IMR-90 (cell line): Measurements from ENCODE around the gene DIP2C. TPM values are rescaled to one million over a fixed set of nuclear protein-coding genes. Genes with fewer than 3 reads are reported as not detected.

ENCODE experiments used
- ATAC-seq: fragments of 200-7000 bp; cut with Tn5 transposase; 2 replicates; pipeline ENCODE4 v1.9.1; 2020; ENCODE audit warnings: low read depth, mild to moderate bottlenecking, moderate library complexity
- BruUV-seq: library from RNA; stranded (reverse); fragments of 400-500 nt; replicated peaks from 2 replicates; lab custom pipeline; 2021; lab: Mats Ljungman, UMichigan
- CTCF ChIA-PET: fragments of 300-600 bp; formaldehyde crosslinking; extraction: SDS; loops from one replicate; lab custom pipeline; 2021; ENCODE audit warnings: antibody characterized with exemption; lab: Yijun Ruan, JAX
- POLR2A ChIA-PET: fragments of 300-600 bp; sonication (Branson Sonifier 250); formaldehyde crosslinking; loops from one replicate; lab custom pipeline; 2022; ENCODE audit warnings: antibody characterized with exemption; ENCODE audit not compliant: unreplicated experiment; lab: Charles Lee
- DNase-seq: peaks from one replicate; pipeline ENCODE4 v3.0.0; 2013
- H2AFZ ChIP-seq: replicated peaks from 2 replicates; pipeline ENCODE3; 2013; ENCODE audit warnings: low read length, mild to moderate bottlenecking; ENCODE audit not compliant: poor library complexity
- H2AK5ac ChIP-seq: 2 replicates; pipeline ENCODE4 v1.6.1; 2013; ENCODE audit warnings: low read depth, low read length, inconsistent platforms
- H2AK9ac ChIP-seq: replicated peaks from 2 replicates; pipeline ENCODE3; 2013; ENCODE audit warnings: mild to moderate bottlenecking, low read depth, low read length, moderate library complexity; ENCODE audit not compliant: poor library complexity
- H2BK120ac ChIP-seq: 2 replicates; pipeline ENCODE4 v1.6.1; 2013; ENCODE audit warnings: low read depth, low read length, inconsistent platforms
- H2BK15ac ChIP-seq: 3 replicates; pipeline ENCODE4 v1.6.1; 2013; ENCODE audit warnings: low read depth, low read length, inconsistent platforms
- H2BK20ac ChIP-seq: 2 replicates; pipeline ENCODE4 v1.6.1; 2013; ENCODE audit warnings: low read depth, mild to moderate bottlenecking, inconsistent platforms, low read length, moderate library complexity
- H2BK5ac ChIP-seq: 2 replicates; pipeline ENCODE4 v1.6.1; 2013; ENCODE audit warnings: mild to moderate bottlenecking, low read depth, low read length, inconsistent platforms; ENCODE audit not compliant: poor library complexity, severe bottlenecking
- H3K14ac ChIP-seq: replicated peaks from 2 replicates; pipeline ENCODE4 v1.6.1; 2013; ENCODE audit warnings: low read depth, low read length, inconsistent platforms
- H3K18ac ChIP-seq: 2 replicates; pipeline ENCODE4 v1.6.1; 2013; ENCODE audit warnings: low read depth, low read length, control low read depth
- H3K23ac ChIP-seq: 2 replicates; pipeline ENCODE4 v1.6.1; 2013; ENCODE audit warnings: low read depth, low read length, inconsistent platforms
- H3K27ac ChIP-seq: 2 replicates; pipeline ENCODE4 v1.5.1; 2013; ENCODE audit warnings: mild to moderate bottlenecking, control low read depth, low read length; ENCODE audit not compliant: insufficient read depth
- H3K27me3 ChIP-seq: 2 replicates; pipeline ENCODE4 v1.6.1; 2013; ENCODE audit warnings: low read length; ENCODE audit not compliant: control insufficient read depth, insufficient read depth
- H3K36me3 ChIP-seq: 2 replicates; pipeline ENCODE4 v1.6.1; 2013; ENCODE audit warnings: low read length, mixed read lengths; ENCODE audit not compliant: control insufficient read depth, insufficient read depth
- H3K4ac ChIP-seq: 2 replicates; pipeline ENCODE4 v1.6.1; 2013; ENCODE audit warnings: low read depth, low read length, inconsistent platforms
- H3K4me1 ChIP-seq: 2 replicates; pipeline ENCODE4 v1.6.1; 2013; ENCODE audit warnings: low read length, mixed read lengths; ENCODE audit not compliant: control insufficient read depth, insufficient read depth
- H3K4me2 ChIP-seq: 2 replicates; pipeline ENCODE4 v1.6.1; 2013; ENCODE audit warnings: low read depth, mild to moderate bottlenecking, control low read depth, low read length, moderate library complexity
- H3K4me3 ChIP-seq: 2 replicates; pipeline ENCODE4 v1.5.1; 2013; ENCODE audit warnings: low read depth, mild to moderate bottlenecking, control low read depth, low read length, moderate library complexity; ENCODE audit not compliant: insufficient read depth
- H3K56ac ChIP-seq: 2 replicates; pipeline ENCODE4 v1.6.1; 2013; ENCODE audit warnings: low read length, inconsistent platforms; ENCODE audit not compliant: insufficient read depth; ENCODE audit errors: extremely low read depth
- H3K79me1 ChIP-seq, 2 experiments: 2 replicates each; pipeline ENCODE4 v1.6.1; 2013; ENCODE audit warnings: low read length in 2 of 2, inconsistent platforms in 1 of 2, low read depth in 1 of 2
- H3K9ac ChIP-seq: 2 replicates; pipeline ENCODE4 v1.6.1; 2013; ENCODE audit warnings: low read depth, low read length, control low read depth
- H3K9me1 ChIP-seq: 2 replicates; pipeline ENCODE4 v1.6.1; 2013; ENCODE audit warnings: low read length, inconsistent platforms; ENCODE audit not compliant: insufficient read depth
- H3K9me3 ChIP-seq: 2 replicates; pipeline ENCODE4 v1.6.1; 2013; ENCODE audit warnings: low read length; ENCODE audit not compliant: control insufficient read depth, insufficient read depth
- H4K20me1 ChIP-seq: 2 replicates; pipeline ENCODE4 v1.6.1; 2013; ENCODE audit warnings: low read length, inconsistent platforms; ENCODE audit not compliant: insufficient read depth
- H4K5ac ChIP-seq: 2 replicates; pipeline ENCODE4 v1.6.1; 2013; ENCODE audit warnings: mild to moderate bottlenecking, low read depth, low read length, control low read depth
- H4K8ac ChIP-seq, 2 experiments: 2 replicates each; pipeline ENCODE4 v1.6.1; 2013; ENCODE audit warnings: low read depth in 2 of 2, low read length in 2 of 2, control low read depth in 1 of 2, inconsistent platforms in 1 of 2
- H4K91ac ChIP-seq: 2 replicates; pipeline ENCODE4 v1.6.1; 2013; ENCODE audit warnings: low read depth, low read length, inconsistent platforms; ENCODE audit not compliant: insufficient read depth
- CHD1 ChIP-seq: IDR thresholded peaks from 2 replicates; pipeline ENCODE4 v1.6.1; 2012; ENCODE audit warnings: low read depth, low read length, improper control_type of control experiment
- MAZ ChIP-seq: IDR thresholded peaks from 2 replicates; pipeline ENCODE4 v1.6.1; 2012; ENCODE audit warnings: low read depth, mild to moderate bottlenecking, low read length, improper control_type of control experiment, moderate library complexity, borderline replicate concordance
- MXI1 ChIP-seq: IDR thresholded peaks from 2 replicates; pipeline ENCODE4 v1.6.1; 2012; ENCODE audit warnings: low read depth, mild to moderate bottlenecking, low read length, moderate library complexity, borderline replicate concordance
- POLR2A ChIP-seq: IDR thresholded peaks from 2 replicates; pipeline ENCODE4 v1.6.1; 2012; ENCODE audit warnings: mild to moderate bottlenecking, low read depth, low read length
- RFX5 ChIP-seq: IDR thresholded peaks from 2 replicates; pipeline ENCODE4 v1.8.0; 2012; ENCODE audit warnings: low read depth, mild to moderate bottlenecking, low read length, moderate library complexity
- SMC3 ChIP-seq: fragments of 150-350 bp; IDR thresholded peaks from 2 replicates; pipeline ENCODE4 v1.6.1; 2016; ENCODE audit warnings: low read depth, mild to moderate bottlenecking, antibody characterized with exemption, low read length, moderate library complexity
- WGBS, 2 experiments: methylation state at CpG; one replicate each; pipeline versions ENCODE4 v1.1.5 to v1.1.7; 2013; ENCODE audit warnings: missing lambda C conversion rate in 2 of 2; ENCODE audit not compliant: insufficient read length in 1 of 2; ENCODE audit errors: extremely low coverage in 2 of 2; 5-methylcytosine and 5-hydroxymethylcytosine counted together
- dilution Hi-C: fragments of 300-500 bp; cut with HindIII; formaldehyde crosslinking; loops from one replicate; pipeline ENCODE4 v1.14.3; 2018; ENCODE audit warnings: low sequenced_read_pairs; ENCODE audit not compliant: unreplicated experiment
- in situ Hi-C: fragments of 300-500 bp; cut with MboI; formaldehyde crosslinking; loops from 3 replicates; pipeline ENCODE4 v1.14.3; 2019; ENCODE audit warnings: low sequenced_read_pairs, inconsistent platforms, mixed read lengths
- intact Hi-C: fragments of 100-400 bp; cut with micrococcal nuclease; formaldehyde crosslinking; loops from 2 replicates; pipeline ENCODE4 v1.10.0; 2022
- polyA plus RNA-seq, 3 experiments: library from polyadenylated mRNA; depleted of rRNA; stranded (reverse); fragments of >200 nt; gene quantifications; 2 replicates each; pipeline ENCODE4 v1.2.3, GENCODE V29; 2012; ENCODE audit warnings: low replicate concordance in 1 of 3
- total RNA-seq: library from RNA; depleted of rRNA; stranded (reverse); fragments of >200 nt; gene quantifications from 2 replicates; pipeline ENCODE4 v1.2.3, GENCODE V29; 2012

Gene DIP2C
- total and polyA plus RNA-seq, 2 of the 4 experiments (the other 2 are of a cell fraction): 8.6 to 17.3 TPM

GRCh38 chr10:226018-226417 lies 463.4 kb downstream of the DIP2C start:
- H2AK9ac ChIP-seq: no peak overlapping the region
- no peak overlapping the region for H4K8ac ChIP-seq
- H3K9ac ChIP-seq: no peak overlapping the region
- CTCF ChIA-PET: no interaction called here
- no peaks in the 10 kb centered on the region for H3K9me3 ChIP-seq
- H4K91ac ChIP-seq: no peak overlapping the region
- no peak overlapping the region for H2BK15ac ChIP-seq
- H3K27me3 ChIP-seq: no peaks in the 10 kb centered on the region
- H3K4ac ChIP-seq: no peak overlapping the region
- H2BK120ac ChIP-seq: no peak overlapping the region
- peaks cover 19 to 35% of the 10 kb centered on the region in 2 experiments for H3K79me1 ChIP-seq
- no TSS peak for BruUV-seq
- no peak overlapping the region for H2AK5ac ChIP-seq
- intact Hi-C loops: no loop called here
- ATAC-seq (no peak), DNase-seq (no peak)
- no peak overlapping the region for H3K23ac ChIP-seq
- H2BK20ac ChIP-seq: no peak overlapping the region
- no peaks in the 10 kb centered on the region; the same call in 1 of the 2 replicates for H3K36me3 ChIP-seq
- WGBS, 2 experiments: no CpG with 5 or more reads among the region's 2 CpGs
- H3K27ac ChIP-seq: no peak overlapping the region
- no peak overlapping the region for H2BK5ac ChIP-seq
- H3K14ac ChIP-seq: no peak overlapping the region
- H3K56ac ChIP-seq: no peak overlapping the region
- H3K4me2 ChIP-seq: no peak overlapping the region
- peaks cover 12% of the 10 kb centered on the region; the same call in 1 of the 2 replicates for H4K20me1 ChIP-seq
- POLR2A ChIA-PET: no interaction called here
- no peak overlapping the region for H3K4me3 ChIP-seq
- TF ChIP-seq MXI1 (no peak), MAZ (no peak), RFX5 (no peak), SMC3 (no peak), CHD1 (no peak), POLR2A (no peak)
- H3K4me1 ChIP-seq: no peaks in the 10 kb centered on the region
- no peak overlapping the region for H3K18ac ChIP-seq
- no peak overlapping the region for H2AFZ ChIP-seq
- dilution Hi-C loops: no loop called here
- peaks cover 2% of the 10 kb centered on the region; the same call in 1 of the 2 replicates for H3K9me1 ChIP-seq
- no peak overlapping the region for H4K5ac ChIP-seq
- in situ Hi-C loops: no loop called here
